Measurements from ENCODE around the gene GABARAP.

The GABARAP gene

DNA sequence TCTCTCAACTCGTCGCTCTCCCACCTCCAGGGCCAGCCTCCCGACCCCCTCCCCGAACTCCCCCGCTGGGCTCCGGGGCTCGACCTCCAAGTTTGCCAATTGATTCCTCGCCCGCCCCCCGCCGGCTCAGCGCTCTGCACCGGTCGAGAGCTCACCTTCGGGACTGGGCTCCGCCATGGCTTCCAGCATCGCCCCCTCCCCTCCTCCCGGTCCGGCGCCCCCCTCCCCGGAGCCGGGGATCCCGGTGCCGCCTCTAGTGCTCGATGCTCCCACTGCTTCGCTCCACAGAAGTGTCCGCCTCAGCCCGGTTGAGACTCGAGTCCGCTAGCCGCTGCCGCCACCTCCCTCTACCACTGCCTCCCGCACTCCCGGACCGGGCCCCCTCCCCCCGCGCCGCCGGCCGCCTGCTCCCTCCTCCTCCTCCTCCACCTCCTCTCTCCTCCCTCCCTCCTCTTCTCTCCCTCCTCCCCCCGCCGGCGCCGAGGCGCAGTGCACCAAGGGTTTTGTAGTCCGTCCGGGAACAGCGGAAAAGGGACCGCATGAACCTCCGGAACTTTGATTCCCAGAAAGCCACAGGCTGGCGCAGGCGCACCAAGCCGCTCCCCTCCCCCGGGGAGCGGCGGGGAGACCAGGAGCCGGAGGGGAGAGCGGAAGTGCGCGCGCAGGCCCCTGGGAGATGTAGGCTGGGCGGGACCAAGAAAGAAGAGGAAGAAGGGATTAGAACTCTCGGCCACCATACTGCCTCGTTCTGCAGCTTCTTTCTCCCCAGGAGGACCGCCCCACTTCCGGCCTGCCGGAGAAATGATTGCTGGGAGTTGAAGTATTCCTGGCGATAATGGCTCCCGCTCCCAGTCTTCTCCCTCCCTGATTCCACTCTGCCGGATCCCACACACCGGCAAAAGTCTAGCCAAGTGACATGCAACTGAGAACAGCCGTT is 2.9 kb downstream of the GABARAP start, which contains the start of gene PHF23:
TSS of gene PHF23 (minus strand) at position 367 of the 937 bp plus-strand sequence. CDS start at position 189, 178 bp downstream.
- DNase-seq (ENCODE audit: low read depth), result peak; percentile 95

DNA sequence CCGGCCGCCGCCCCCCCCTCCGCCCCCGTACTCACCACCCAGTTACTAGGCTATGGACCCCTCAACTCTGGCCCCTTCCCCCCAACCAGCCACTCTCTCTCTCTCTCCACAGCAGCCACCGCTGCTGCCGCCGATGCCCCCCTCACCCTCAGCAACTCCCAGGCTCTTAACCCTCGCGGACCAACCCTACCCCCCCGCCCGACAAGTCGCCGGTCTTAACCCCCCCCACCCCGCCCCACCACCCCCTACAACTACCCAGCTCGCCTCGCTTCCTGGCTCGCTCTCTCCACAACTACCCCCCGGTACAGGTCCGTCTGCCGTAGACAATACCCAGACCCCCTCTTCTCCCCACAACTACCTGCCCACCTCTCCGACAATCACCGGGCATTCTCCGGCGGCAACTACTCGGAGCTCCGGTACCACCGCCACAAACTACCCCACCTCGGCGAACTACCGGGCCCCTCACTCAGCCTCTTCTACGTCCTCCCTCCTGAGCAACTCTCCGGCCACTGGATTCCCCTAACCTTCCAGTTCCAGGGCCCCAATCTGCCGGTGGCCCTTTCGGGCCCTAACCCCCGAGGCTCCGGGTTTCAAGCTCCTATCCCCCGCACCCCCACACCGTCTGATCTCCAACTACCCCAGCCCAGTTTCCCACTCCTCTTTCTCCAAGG is 3.7 kb downstream of the GABARAP start:
- no peak for DNase-seq (ENCODE audit: low read depth)

- peak; percentile 76 for DNase-seq (ENCODE audit: low read depth)
Measured at GRCh38 chr17:7237761-7238419, 4.4 kb downstream of the GABARAP start.

DNA sequence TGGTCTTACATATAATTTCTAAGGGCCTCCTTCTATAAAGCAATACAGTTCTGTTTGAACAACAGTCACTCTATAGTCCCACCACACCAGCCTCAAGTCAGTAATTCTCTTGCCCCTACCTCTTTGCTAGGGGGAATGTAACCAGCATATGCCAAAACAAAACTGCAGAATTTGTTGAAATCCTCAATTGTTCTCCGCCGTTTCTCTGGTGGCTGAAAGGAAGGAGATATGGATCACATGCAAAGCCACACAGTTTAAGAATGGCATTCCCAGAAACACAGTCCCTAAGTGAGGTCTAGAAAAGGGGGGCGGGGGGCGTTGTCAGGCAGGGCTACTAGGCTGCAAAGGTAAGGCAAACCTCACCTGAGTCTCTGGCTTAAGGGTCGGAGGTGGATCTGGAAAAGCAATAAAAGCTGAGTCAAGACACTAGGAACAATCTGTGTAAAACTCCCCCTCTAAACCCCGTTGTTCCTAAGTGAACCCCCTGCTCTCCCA is 4.9 kb downstream of the GABARAP start:
- no peak for DNase-seq (ENCODE audit: low read depth)

DNA sequence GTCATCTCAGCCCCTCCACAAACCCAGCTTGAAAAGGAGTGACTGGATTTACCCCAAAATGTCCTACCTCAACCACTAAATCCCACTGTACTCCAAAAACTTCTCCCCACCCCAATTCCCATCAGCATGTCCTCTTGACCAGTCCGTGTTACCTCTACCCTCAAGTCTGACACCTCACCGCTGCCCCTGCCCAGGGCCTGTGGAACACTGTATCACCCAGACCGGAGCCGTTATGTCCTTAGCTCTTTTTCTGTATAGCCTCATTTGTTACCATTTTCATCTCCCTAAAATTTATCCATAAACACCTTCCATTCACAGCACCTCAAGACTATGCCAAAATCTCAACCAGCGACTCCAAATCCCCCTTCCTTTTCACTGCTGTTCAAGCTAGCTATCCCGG is 5.4 kb downstream of the GABARAP start:
- DNase-seq (ENCODE audit: low read depth), result no peak

DNA sequence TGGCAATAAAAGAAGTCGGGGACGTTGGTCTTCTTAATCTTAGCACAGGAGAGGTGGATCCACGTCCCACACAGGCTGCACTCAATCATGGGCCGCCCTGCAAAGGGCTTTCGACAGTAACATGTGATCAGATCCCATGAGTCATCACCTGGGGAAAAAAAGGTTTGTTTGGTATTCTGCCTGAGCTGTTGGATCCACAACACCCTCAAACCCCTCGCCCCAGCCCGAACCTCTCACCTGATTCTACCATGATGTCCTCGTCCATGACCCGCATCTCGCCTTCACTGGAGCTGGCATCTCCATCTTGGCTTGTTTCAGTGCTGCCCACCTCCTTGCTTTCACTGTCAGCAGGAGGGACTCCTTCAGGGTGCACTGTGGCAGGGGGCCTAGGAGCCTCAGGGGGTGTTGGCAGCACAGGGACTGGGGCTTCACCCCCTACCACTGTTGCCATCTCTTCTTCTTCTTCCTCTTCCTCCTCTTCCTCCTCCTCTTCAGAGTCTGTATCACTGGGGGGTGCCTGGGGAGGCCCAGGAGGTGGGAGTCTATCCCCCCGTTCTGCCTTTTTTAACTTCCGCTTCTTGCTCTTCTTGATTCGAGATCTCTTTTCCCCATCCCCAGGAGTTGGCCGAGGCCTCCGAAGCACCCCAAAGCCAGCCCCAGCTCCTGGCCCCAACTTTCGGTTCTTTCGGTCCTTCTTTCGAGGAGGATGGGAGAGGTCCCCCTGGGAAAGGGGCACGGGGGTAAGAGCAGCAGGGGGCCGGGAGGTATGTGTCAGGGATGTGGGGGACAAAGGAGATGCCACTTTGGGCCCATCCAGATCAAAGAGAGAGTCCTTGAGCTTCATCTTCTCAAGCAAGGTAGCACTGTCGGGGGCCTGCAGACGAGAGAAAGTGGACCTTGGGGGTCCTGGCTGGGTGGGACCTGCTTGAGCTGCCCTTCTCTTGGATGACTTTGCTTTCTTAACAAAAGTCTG is 6.3 kb downstream of the GABARAP start:
- no peak for DNase-seq (ENCODE audit: low read depth)

- peak; percentile 92 for DNase-seq (ENCODE audit: low read depth)
Measured at GRCh38 chr17:7234083-7234951, 7.9 kb downstream of the GABARAP start, which contains the start of gene DVL2. Gene DVL2 (minus strand): TSS chr17:7234517. CDS start chr17:7234262, 255 bp downstream.

- no peak for DNase-seq (ENCODE audit: low read depth)
Measured at GRCh38 chr17:7233701-7234082, 8.6 kb downstream of the GABARAP start.

GRCh38 chr17:7232114-7232513 is 10.1 kb downstream of the GABARAP start:
- DNase-seq (ENCODE audit: low read depth), result no peak

GRCh38 chr17:7229504-7229903 is 12.7 kb downstream of the GABARAP start:
- DNase-seq (ENCODE audit: low read depth), result no peak

GRCh38 chr17:7228920-7229319 is 13.3 kb downstream of the GABARAP start:
- no peak for DNase-seq (ENCODE audit: low read depth)

DNA sequence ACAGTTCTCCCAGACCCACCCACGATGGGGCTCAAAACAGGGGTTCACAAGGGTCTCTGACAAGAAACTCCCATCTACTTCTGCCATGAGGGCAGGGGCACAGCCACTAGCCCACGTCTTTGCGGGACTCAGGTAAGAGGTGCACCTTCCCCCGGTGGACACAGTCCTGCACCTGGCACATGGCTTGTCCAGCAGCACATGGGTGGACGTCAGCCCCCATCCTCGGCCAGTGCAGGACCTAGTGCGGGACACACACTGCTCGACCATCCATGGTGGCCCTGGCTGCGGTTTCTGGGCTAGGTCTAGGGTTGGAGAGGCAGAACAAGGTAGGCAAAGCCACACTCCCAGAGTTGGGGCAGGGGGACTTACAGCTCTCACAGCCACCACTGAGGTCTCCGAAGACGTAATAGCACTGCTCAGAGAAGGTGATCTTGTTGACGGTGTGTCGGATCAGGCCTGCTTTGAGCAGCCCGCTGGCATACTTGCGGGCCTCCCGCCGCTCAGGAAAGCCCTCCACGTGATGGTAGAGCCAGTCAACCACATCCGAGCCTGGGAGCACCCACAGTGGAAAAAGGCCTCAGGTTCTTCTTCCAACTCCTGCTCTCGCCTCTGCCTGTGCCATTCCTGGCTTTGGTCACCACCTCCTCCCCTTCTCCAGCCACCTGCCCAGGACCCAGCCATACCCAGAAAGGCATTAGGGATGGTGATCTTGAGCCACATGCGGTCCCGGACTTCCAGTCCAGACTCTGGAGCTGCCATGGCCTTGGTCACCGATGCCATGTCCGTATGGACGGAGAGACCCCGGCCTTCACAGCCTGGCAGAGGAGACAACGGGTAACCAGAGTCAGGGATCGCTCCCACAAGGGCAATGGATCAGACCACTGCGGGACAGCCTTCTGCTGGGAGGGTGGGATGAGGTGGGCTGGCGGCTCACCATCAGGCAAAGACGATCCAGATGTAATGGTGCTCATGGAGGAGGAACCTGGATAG is 15.2 kb downstream of the GABARAP start:
- DNase-seq (ENCODE audit: low read depth), result no peak

- DNase-seq (ENCODE audit: low read depth), result no peak
Measured at GRCh38 chr17:7225711-7226331, 16.4 kb downstream of the GABARAP start.

- no peak for DNase-seq (ENCODE audit: low read depth)
Measured at GRCh38 chr17:7224661-7225111, 17.6 kb downstream of the GABARAP start.

- DNase-seq (ENCODE audit: low read depth), result no peak
Measured at GRCh38 chr17:7224110-7224509, 18.1 kb downstream of the GABARAP start.

DNA sequence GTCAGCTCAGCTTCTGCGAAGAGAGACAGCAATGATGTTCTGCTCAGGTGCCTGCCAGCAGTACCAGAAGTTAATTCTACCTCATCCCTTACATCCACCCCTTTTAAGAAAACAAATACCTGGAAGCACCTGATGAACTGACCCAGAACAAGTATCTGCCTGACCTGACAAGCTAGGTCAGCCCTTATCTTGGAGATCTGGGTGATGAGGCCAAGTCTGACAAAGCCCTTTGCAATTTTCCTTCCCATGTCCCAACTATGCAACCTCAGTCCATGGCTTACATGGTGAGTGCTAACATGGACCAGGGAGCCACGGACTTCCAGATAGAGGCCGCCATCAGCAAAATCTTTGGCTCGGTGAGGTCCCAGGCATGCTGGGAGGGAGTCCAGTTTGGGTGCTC is 18.9 kb downstream of the GABARAP start:
- no peak for DNase-seq (ENCODE audit: low read depth)

DNA sequence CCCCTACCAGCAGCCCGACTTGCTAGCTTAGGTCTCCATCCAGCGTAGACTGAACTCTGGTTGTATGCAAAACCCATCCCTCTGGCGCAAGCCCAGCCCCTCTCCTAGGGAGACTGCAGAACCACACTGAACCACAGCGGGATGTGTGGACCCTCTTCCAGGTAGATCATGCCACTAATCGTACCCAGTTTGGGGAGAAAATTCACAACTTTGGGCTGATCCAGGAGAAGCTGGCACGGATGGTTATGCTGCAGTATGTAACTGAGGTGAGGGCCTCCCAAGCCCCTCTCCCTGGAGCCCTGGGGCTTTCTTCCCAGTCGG is 19.3 kb downstream of the GABARAP start:
- no peak for DNase-seq (ENCODE audit: low read depth)
